Gastrocnemius medialis (tissue), 4 donors: ENCODE measurements around the gene WLS.

Experiments used
- CTCF ChIP-seq, 5 experiments: fragments of 450-650 bp in 3 of 5; fragments of 200-600 bp in 2 of 5; sonication (generic) in 2 of 5; IDR thresholded peaks in 4 of 5; conservative IDR thresholded peaks in 1 of 5; 1 replicate in 4 of 5; 2 replicates in 1 of 5; pipeline ENCODE4 v1.5.1; 2016 to 2019; ENCODE audit warnings: antibody characterized with exemption in 5 of 5, mild to moderate bottlenecking in 3 of 5, moderate library complexity in 3 of 5
- POLR2A ChIP-seq, 2 donors: fragments of 450-650 bp; IDR thresholded peaks; one replicate each; pipeline ENCODE4 v1.6.1; 2017; ENCODE audit warnings: antibody characterized with exemption in 2 of 2, mild to moderate bottlenecking in 2 of 2, moderate library complexity in 2 of 2

- TF ChIP-seq CTCF (IDR thresholded peaks at IDR 0.05 in 4 of 5, conservative IDR thresholded peaks at IDR 0.05 in 1 of 5) (no peak), POLR2A (IDR thresholded peaks at IDR 0.05) (no peak)
These were observed 58.9 kb downstream of the WLS start for GRCh38 chr1:68173283-68173935.
